ENCODE results near the gene SMR3A. TPM values are rescaled to one million over a fixed set of nuclear protein-coding genes. Genes with fewer than 3 reads are reported as not detected.

SMR3A gene
- total RNA-seq, 4 donors from 2014 or later, result not detected

GRCh38 chr4:70365479-70365878 lies 4.9 kb downstream of the SMR3A start:
- Histone ChIP-seq H3K27me3 (no peaks in the 10 kb centered on the region), H3K36me3 (no peaks in the 10 kb centered on the region), H3K27ac (no peak overlapping the region), H3K4me1 (no peaks in the 10 kb centered on the region), H3K9me3 (no peaks in the 10 kb centered on the region), H3K4me3 (replicated peaks in 1 of 3) (no peak overlapping the region)
- 57 to 88% methylated on average over 2 of the region's 2 CpGs for WGBS, 2 donors
- TF ChIP-seq POLR2A (IDR thresholded peaks at IDR 0.05) (no peak), CTCF (IDR thresholded peaks at IDR 0.05) (no peak)
- intact Hi-C loops (cut with DNase I), result no loop called here
- no peak for DNase-seq

GRCh38 chr4:70367813-70368212 lies 7.3 kb downstream of the SMR3A start:
- no peak overlapping the region for H3K4me3 ChIP-seq (replicated peaks in 1 of 3)
- no peaks in the 10 kb centered on the region for H3K4me1 ChIP-seq
- no peak for DNase-seq
- no peaks in the 10 kb centered on the region for H3K36me3 ChIP-seq
- no peak overlapping the region for H3K27ac ChIP-seq
- intact Hi-C loops (cut with DNase I), result no loop called here
- H3K9me3 ChIP-seq, result no peaks in the 10 kb centered on the region
- TF ChIP-seq CTCF (IDR thresholded peaks at IDR 0.05) (no peak), POLR2A (IDR thresholded peaks at IDR 0.05) (no peak)
- 94 to 95% methylated on average over 1 of the region's 1 CpG for WGBS, 2 donors
- H3K27me3 ChIP-seq, result no peaks in the 10 kb centered on the region

- DNase-seq, result no peak
- TF ChIP-seq POLR2A (IDR thresholded peaks at IDR 0.05) (no peak), CTCF (IDR thresholded peaks at IDR 0.05) (no peak)
- H3K9me3 ChIP-seq, result no peaks in the 10 kb centered on the region
- no peaks in the 10 kb centered on the region for H3K4me1 ChIP-seq
- no peaks in the 10 kb centered on the region for H3K27me3 ChIP-seq
- intact Hi-C loops (cut with DNase I), result no loop called here
- no peak overlapping the region for H3K27ac ChIP-seq
- H3K36me3 ChIP-seq, result no peaks in the 10 kb centered on the region
- 90 to 94% methylated on average over 4 of the region's 4 CpGs for WGBS, 2 donors
- H3K4me3 ChIP-seq (replicated peaks in 1 of 3), result no peak overlapping the region
Observed at GRCh38 chr4:70371987-70372386, 11.4 kb downstream of the SMR3A start.

GRCh38 chr4:70372760-70373159 lies 12.2 kb downstream of the SMR3A start:
- no peak for DNase-seq
- no peaks in the 10 kb centered on the region for H3K9me3 ChIP-seq
- 80 to 81% methylated on average over 3 of the region's 3 CpGs for WGBS, 2 donors
- H3K36me3 ChIP-seq, result no peaks in the 10 kb centered on the region
- no peak overlapping the region for H3K27ac ChIP-seq
- intact Hi-C loops (cut with DNase I), result no loop called here
- H3K27me3 ChIP-seq, result no peaks in the 10 kb centered on the region
- no peaks in the 10 kb centered on the region for H3K4me1 ChIP-seq
- TF ChIP-seq CTCF (IDR thresholded peaks at IDR 0.05) (no peak), POLR2A (IDR thresholded peaks at IDR 0.05) (no peak)
- H3K4me3 ChIP-seq (replicated peaks in 1 of 3), result no peak overlapping the region

- Histone ChIP-seq H3K27ac (no peak overlapping the region), H3K36me3 (no peaks in the 10 kb centered on the region), H3K27me3 (no peaks in the 10 kb centered on the region), H3K9me3 (no peaks in the 10 kb centered on the region), H3K4me3 (replicated peaks in 1 of 3) (no peak overlapping the region), H3K4me1 (no peaks in the 10 kb centered on the region)
- TF ChIP-seq CTCF (IDR thresholded peaks at IDR 0.05) (no peak), POLR2A (IDR thresholded peaks at IDR 0.05) (no peak)
- DNase-seq, result no peak
- 77 to 85% methylated on average over 3 of the region's 3 CpGs for WGBS, 2 donors
- intact Hi-C loops (cut with DNase I), result no loop called here
Observed at GRCh38 chr4:70380578-70380977, 20.0 kb downstream of the SMR3A start.
